Activated CD4-positive, alpha-beta memory T cell treated with anti-CD3 and anti-CD28 coated beads for 36 hours (primary cell): Measurements from ENCODE around the gene MFRP. TPM values are rescaled to one million over a fixed set of nuclear protein-coding genes. Genes with fewer than 3 reads are reported as not detected.

ENCODE experiments used
- CTCF ChIA-PET: fragments of 350-600 bp; sonication (Branson Sonifier 250); formaldehyde crosslinking; loops from one replicate; lab custom pipeline; 2021; ENCODE audit warnings: antibody characterized with exemption, inconsistent platforms; lab: Charles Lee
- POLR2A ChIA-PET: fragments of 350-600 bp; sonication (Branson Sonifier 250); formaldehyde crosslinking; loops from one replicate; lab custom pipeline; 2021; ENCODE audit warnings: antibody characterized with exemption; lab: Charles Lee
- DNase-seq: peaks from one replicate; pipeline ENCODE4 v3.0.0-alpha.2; 2020
- H3K27ac Mint-ChIP-seq: one replicate; pipeline ENCODE4 v1.8.0; 2021; ENCODE audit warnings: mixed read lengths
- H3K27me3 Mint-ChIP-seq: one replicate; pipeline ENCODE4 v1.8.0; 2021; ENCODE audit warnings: mixed read lengths
- H3K36me3 Mint-ChIP-seq: one replicate; pipeline ENCODE4 v1.8.0; 2021; ENCODE audit warnings: mixed read lengths
- H3K4me1 Mint-ChIP-seq: one replicate; pipeline ENCODE4 v1.8.0; 2021; ENCODE audit warnings: low read depth, mixed read lengths
- H3K4me3 Mint-ChIP-seq: one replicate; pipeline ENCODE4 v1.8.0; 2021; ENCODE audit warnings: mild to moderate bottlenecking, mixed read lengths
- H3K9me3 Mint-ChIP-seq: one replicate; pipeline ENCODE4 v1.8.0; 2021; ENCODE audit warnings: mixed read lengths
- intact Hi-C: fragments of 100-400 bp; cut with micrococcal nuclease; formaldehyde crosslinking; loops from one replicate; pipeline ENCODE4 v1.15.1; 2023
- microRNA-seq: library from miRNA; unstranded; fragments of <30 nt; microRNA quantifications from one replicate; pipeline ENCODE4 v1.2.0, GENCODE V29; 2022; ENCODE audit warnings: borderline number of aligned reads, borderline microRNAs expressed, borderline replicate concordance
- total RNA-seq, 2 experiments: library from RNA; stranded (reverse); gene quantifications; one replicate each; pipeline ENCODE4 v1.2.3, GENCODE V29; 2021

The MFRP gene
- total RNA-seq, 2 experiments from 2014 or later, result not detected

DNA sequence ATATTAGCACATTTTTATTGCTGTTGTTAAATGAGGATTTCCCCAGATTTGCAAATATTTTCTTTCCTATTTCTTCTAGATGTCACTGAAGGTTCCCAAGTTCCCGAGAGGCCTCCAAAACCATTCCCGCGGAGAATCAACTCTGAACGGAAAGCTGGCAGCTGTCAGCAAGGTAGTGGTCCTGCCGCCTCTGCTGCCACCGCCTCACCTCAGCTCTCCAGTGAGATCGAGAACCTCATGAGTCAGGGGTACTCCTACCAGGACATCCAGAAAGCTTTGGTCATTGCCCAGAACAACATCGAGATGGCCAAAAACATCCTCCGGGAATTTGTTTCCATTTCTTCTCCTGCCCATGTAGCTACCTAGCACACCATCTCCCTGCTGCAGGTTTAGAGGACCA, 47.1 kb downstream of the MFRP start:
- ChIA-PET POLR2A (no interaction called here), CTCF (interaction anchor here (1.1 to 2.6 kb wide), 3 partner anchors 15 to 38 kb away, joined by 4 to 10 read pairs (median 6); no protein-coding TSS in a partner anchor)
- Mint-ChIP-seq H3K4me3 (no peak overlapping the region), H3K27ac (no peak overlapping the region), H3K9me3 (no peaks in the 10 kb centered on the region), H3K36me3 (peaks cover 51% of the 10 kb centered on the region), H3K4me1 (no peaks in the 10 kb centered on the region), H3K27me3 (no peaks in the 10 kb centered on the region)
- intact Hi-C loops, result no loop called here
- DNase-seq, result no peak

DNA sequence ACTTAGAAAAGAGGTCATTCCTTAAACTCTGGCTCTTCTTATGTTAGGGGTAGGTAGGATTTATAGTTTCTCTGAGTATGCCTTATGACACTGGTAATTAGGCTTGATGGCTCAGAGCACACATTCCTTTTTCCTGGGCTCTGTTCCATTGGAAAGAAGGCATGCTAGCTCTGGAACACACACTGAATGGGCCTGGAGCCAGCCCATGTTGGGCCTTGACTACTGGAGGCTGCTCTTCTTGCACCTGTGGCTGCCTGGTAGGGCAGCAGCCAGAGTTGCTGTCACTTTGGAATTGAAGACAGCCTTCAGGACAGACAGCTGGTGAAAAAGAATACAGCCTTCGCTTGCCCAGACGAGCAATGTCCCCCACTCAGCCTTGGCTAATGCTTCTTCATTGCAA, 47.8 kb downstream of the MFRP start:
- H3K27ac Mint-ChIP-seq, result no peak overlapping the region
- intact Hi-C loops, result no loop called here
- POLR2A ChIA-PET, result no interaction called here
- H3K36me3 Mint-ChIP-seq, result peaks cover 46% of the 10 kb centered on the region
- H3K9me3 Mint-ChIP-seq, result no peaks in the 10 kb centered on the region
- no peak overlapping the region for H3K4me3 Mint-ChIP-seq
- CTCF ChIA-PET, result interaction anchor here (2.6 kb wide), 1 partner anchor 39 kb away, joined by 10 read pairs; no protein-coding TSS in a partner anchor
- no peaks in the 10 kb centered on the region for H3K27me3 Mint-ChIP-seq
- DNase-seq, result no peak
- H3K4me1 Mint-ChIP-seq, result no peaks in the 10 kb centered on the region

DNA sequence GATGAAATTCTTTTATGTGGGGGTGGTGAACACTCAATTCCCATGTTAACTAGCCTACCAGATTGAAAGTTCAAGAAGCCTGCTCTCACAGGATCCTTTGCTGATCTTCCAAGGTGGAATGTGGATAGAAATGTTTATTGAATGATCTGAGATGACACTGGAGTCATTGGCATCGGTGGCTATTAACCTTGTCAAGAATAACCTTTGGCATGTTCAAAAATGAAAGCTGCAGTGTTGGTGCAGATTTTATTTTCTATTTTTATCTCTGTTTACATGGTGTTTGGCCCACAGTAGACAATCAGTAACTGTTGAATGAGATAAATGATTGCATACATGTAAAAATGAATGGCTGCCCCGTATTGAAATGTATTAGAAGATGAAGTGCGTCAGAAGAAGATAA, 48.6 kb downstream of the MFRP start:
- DNase-seq, result no peak
- intact Hi-C loops, result no loop called here
- H3K27me3 Mint-ChIP-seq, result no peaks in the 10 kb centered on the region
- CTCF ChIA-PET, result interaction anchor here (1.0 to 1.2 kb wide), 2 partner anchors 26 to 58 kb away, joined by 3 to 4 read pairs; no protein-coding TSS in a partner anchor
- no peaks in the 10 kb centered on the region for H3K9me3 Mint-ChIP-seq
- H3K4me3 Mint-ChIP-seq, result no peak overlapping the region
- peaks cover 40% of the 10 kb centered on the region for H3K36me3 Mint-ChIP-seq
- no peaks in the 10 kb centered on the region for H3K4me1 Mint-ChIP-seq
- H3K27ac Mint-ChIP-seq, result no peak overlapping the region
- POLR2A ChIA-PET, result no interaction called here

DNA sequence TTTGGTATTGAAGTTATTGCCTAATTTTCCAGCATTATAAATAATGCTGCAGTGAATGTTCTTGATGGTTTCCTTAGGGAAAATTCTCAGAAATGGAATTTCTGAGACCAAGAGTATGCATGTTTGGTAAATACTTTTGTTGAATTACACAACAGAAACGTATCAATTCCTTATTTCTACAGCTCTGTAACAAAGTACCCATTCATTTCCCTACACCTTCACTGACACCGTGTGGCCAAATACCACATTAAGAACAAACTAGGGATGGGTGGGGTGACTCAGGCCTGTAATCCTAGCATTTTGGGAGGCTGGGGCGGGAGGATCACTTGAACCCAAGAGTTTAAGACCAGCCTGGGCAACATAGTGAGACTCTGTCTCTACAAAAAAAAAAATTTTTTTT, 51.3 kb downstream of the MFRP start:
- Mint-ChIP-seq H3K27me3 (no peaks in the 10 kb centered on the region), H3K36me3 (peaks cover 31% of the 10 kb centered on the region), H3K4me3 (no peak overlapping the region), H3K27ac (no peak overlapping the region), H3K4me1 (no peaks in the 10 kb centered on the region), H3K9me3 (peaks cover 2% of the 10 kb centered on the region)
- no peak for DNase-seq
- CTCF ChIA-PET, result interaction anchor here (0.9 kb wide), 1 partner anchor 89 kb away, joined by 3 read pairs; the partner anchor contains the start of gene CBL
- POLR2A ChIA-PET, result no interaction called here
- intact Hi-C loops, result no loop called here

DNA sequence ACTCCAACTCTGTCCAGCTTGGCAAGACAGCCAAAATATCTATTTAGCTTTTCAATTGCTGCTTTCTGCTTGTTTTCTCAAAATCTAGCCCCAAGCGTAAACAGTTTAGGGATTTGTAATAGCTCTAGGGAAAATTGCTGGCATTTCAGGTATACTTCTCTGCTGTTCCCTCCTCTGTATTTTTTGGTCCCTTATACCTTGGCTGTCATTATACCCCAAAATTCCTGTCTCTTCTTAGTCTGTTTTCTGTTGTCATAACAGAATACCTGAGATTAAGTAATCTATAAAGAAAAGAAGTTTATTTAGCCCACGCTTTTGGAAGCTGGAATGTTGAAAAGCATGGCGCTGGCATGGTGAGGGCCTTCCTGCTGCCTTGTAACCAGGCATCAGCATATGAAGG, 53.0 kb downstream of the MFRP start:
- POLR2A ChIA-PET, result no interaction called here
- Mint-ChIP-seq H3K36me3 (peaks cover 20% of the 10 kb centered on the region), H3K4me1 (no peaks in the 10 kb centered on the region), H3K27ac (no peak overlapping the region), H3K27me3 (no peaks in the 10 kb centered on the region), H3K4me3 (no peak overlapping the region), H3K9me3 (peaks cover 2% of the 10 kb centered on the region)
- intact Hi-C loops, result no loop called here
- CTCF ChIA-PET, result no interaction called here
- no peak for DNase-seq

DNA sequence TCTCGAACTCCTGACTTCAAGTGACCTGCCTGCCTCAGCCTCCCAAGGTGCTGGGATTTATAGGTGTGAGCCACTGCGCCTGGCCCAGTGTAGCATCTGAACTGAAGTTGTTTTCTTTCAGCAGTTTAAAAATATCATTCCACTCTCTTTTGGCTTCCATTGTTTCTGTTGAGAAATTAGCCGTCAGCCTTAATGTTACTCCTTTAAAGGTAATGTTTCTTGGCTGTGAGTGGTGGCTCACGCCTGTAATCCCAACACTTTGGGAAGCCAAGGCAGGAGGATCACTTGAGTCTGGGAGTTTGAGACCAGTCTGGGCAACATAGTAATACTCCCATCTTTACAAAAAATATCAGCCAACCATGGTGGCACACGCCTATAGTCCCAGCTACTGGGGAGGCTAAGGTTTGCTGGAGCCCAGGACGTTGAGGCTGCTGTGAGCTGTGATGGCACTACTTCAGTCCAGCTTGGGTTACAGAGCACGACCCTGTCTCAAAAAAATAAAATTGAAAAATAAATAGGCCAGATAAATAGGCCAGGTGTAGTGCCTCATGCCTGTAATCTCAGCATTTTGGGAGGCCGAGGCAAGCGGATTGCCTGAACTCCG, 55.5 kb downstream of the MFRP start:
- H3K9me3 Mint-ChIP-seq, result peaks cover 2% of the 10 kb centered on the region
- DNase-seq, result no peak
- ChIA-PET CTCF (interaction anchor here (0.8 to 2.7 kb wide), 4 partner anchors 25 to 85 kb away, joined by 3 to 7 read pairs (median 3); partner anchors contain the start of gene CBL), POLR2A (no interaction called here)
- H3K27me3 Mint-ChIP-seq, result no peaks in the 10 kb centered on the region
- peaks cover 21% of the 10 kb centered on the region for H3K36me3 Mint-ChIP-seq
- H3K4me3 Mint-ChIP-seq, result no peak overlapping the region
- H3K27ac Mint-ChIP-seq, result no peak overlapping the region
- no peaks in the 10 kb centered on the region for H3K4me1 Mint-ChIP-seq
- intact Hi-C loops, result no loop called here

Small RNA genes lying within 50 kb of the gene (microRNA-seq; reads per million reads assigned to microRNA genes)
- gene MIR6756, result not detected

Other genes with a start within 250 kb of the MFRP start
- 10 to 100 TPM; 64.4 to 66.9 TPM for gene DPAGT1, start 244.9 kb downstream of the MFRP start, total RNA-seq
- gene C2CD2L, start 239.4 kb downstream of the MFRP start, total RNA-seq, result 10 to 100 TPM; 23.6 to 25.2 TPM
- gene HINFP, start 225.1 kb downstream of the MFRP start, total RNA-seq, result 10 to 100 TPM; 22.3 to 24.3 TPM
- not detected for gene ABCG4, start 197.7 kb downstream of the MFRP start, total RNA-seq
- gene NLRX1, start 178.0 kb downstream of the MFRP start, total RNA-seq, result 10 to 100 TPM; 18.4 to 18.7 TPM
- under 1 TPM in 1 of 2 experiments, not detected in 1; 0.36 TPM for gene NHERF4, start 161.2 kb downstream of the MFRP start, total RNA-seq
- gene CBL, start 140.4 kb downstream of the MFRP start, total RNA-seq, result 10 to 100 TPM; 30.8 to 31.2 TPM
- 1 to 10 TPM; 6.9 to 8.2 TPM for gene MCAM, start 29.6 kb downstream of the MFRP start, total RNA-seq
- gene RNF26, start 12.2 kb downstream of the MFRP start, total RNA-seq, result 10 to 100 TPM; 33.7 to 35.2 TPM
- not detected for gene C1QTNF5, start 5.8 kb downstream of the MFRP start, total RNA-seq
- gene USP2, start 35.0 kb upstream of the MFRP start, total RNA-seq, result 1 to 10 TPM; 1.4 to 2.2 TPM
- 1 to 10 TPM; 5.4 to 6.9 TPM for gene THY1, start 76.5 kb upstream of the MFRP start, total RNA-seq